Uterus (tissue), 2 donors: ENCODE data around the gene NCOA5.

Experiments used
- CTCF ChIP-seq, 4 experiments: fragments of 200-600 bp in 2 of 4; fragments of 450-650 bp in 2 of 4; sonication (generic) in 2 of 4; IDR thresholded peaks; one replicate each; pipeline ENCODE4 v1.5.1; 2016 to 2019; ENCODE audit warnings: antibody characterized with exemption in 4 of 4, mild to moderate bottlenecking in 2 of 4, moderate library complexity in 1 of 4
- POLR2A ChIP-seq, 2 donors: fragments of 450-650 bp; IDR thresholded peaks; one replicate each; pipeline ENCODE4 v1.6.1; 2016; ENCODE audit warnings: antibody characterized with exemption in 2 of 2, mild to moderate bottlenecking in 1 of 2, moderate library complexity in 1 of 2

GRCh38 chr20:46027245-46027853 is 62.4 kb downstream of the NCOA5 start:
- TF ChIP-seq CTCF (IDR thresholded peaks at IDR 0.05) (no peak), POLR2A (IDR thresholded peaks at IDR 0.05) (no peak)
